Stimulated activated CD4-positive, alpha-beta T cell treated with anti-CD3 and anti-CD28 coated beads, Interleukin-15, amount 100 ng/mL, for 1 hour (primary cell): ENCODE data around the gene ADGRB2.
"Not testable (repeated sequence)": the region's sequence is repeated elsewhere in the genome, so short reads cannot be mapped to it uniquely, and the experiment has no call there.

Experiments
- DNase-seq, 2 donors: peaks; one replicate each; pipeline ENCODE4 v3.0.0-alpha.2; 2020; ENCODE audit warnings: low read depth in 1 of 2, low spot score in 1 of 2

The ADGRB2 gene

DNA sequence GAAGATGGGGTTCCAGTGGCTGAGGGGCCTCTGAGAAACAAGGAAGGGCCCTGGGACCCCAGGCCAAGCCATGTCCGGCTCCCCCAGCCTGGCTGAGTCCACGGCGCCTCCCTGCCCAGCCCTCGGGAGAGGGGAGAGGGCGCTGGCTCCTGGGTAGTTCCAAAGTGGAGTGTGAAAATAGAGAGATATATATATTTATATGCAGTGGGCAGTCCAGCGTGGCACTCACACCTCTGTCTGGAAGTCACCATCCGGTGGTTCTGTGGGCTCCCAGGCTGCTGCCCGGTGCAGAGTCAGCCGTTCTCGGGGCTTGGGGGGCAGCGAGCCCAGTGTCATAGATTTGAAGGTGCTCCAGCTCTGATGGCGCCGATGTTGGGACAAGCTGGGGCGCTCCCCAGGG, 36.9 kb downstream of the ADGRB2 start:
- DNase-seq: no peak

DNA sequence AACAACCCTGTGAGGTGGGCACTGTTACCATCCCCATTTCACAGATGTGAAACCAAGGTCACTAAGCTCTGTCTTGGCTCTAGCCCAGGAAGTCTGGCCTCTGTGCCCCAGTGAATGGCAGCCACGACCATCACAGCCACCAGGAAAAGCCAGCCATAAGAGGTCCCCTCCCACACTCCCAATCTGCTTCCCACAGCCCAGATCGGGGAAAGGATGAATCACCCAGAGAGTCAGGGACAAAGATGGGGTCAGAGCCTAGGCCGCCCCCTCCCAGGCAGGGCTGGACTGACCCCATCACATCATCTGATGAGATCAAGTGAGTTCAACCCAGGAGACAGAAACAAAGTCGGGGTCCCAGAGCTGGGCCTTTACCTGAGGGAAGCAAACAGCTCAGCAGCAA, 37.4 kb downstream of the ADGRB2 start:
- no peak for DNase-seq

GRCh38 chr1:31725777-31726535, 38.2 kb downstream of the ADGRB2 start:
- no peak for DNase-seq

DNA sequence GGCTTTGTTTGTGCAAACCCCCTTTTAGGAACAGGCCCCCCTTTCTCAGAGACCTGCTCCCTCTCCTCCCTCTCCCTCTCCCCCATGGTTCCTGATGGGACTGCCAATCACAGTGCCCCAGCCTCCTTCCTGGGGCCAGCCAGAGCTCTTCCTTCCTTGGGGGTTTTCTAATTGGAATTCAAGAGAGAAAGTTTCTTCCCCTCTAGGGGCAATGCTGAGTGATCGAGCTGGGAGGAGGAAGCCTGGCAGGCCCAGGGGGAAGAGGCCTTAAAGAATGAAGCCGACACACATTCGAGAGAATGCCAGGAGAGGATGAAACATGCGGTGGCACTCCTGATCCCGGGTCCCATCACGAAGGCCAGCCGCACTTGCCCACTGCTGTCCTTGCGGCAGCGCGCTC, 39.0 kb downstream of the ADGRB2 start:
- no peak for DNase-seq

DNA sequence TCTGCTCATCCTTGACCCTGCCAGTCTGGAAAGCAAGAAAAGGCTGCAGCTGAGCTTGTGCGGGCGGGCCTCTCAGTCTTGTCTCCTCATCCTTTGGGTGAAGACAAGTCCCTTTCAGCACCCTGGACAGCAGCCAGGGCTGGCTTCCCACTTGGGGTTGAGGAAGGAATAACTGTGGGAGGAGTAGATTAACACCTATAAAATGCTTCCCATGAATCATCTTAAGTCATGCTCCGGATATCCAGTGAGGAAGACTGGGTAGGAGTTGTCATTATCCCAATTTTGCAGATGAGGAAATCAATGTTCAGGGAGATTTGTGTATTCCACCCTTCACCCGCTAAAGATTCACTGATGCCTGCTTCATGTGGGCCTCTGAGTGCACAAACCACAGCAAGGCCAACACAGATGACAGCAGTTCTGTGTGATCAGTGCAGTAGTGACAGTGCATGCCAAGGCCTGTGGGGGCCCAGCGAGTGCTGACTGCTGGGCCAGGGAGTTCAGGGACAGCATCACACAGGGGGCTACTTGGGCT, 40.2 kb downstream of the ADGRB2 start:
- peak in 1 of 2 donors; percentile 21 for DNase-seq

DNA sequence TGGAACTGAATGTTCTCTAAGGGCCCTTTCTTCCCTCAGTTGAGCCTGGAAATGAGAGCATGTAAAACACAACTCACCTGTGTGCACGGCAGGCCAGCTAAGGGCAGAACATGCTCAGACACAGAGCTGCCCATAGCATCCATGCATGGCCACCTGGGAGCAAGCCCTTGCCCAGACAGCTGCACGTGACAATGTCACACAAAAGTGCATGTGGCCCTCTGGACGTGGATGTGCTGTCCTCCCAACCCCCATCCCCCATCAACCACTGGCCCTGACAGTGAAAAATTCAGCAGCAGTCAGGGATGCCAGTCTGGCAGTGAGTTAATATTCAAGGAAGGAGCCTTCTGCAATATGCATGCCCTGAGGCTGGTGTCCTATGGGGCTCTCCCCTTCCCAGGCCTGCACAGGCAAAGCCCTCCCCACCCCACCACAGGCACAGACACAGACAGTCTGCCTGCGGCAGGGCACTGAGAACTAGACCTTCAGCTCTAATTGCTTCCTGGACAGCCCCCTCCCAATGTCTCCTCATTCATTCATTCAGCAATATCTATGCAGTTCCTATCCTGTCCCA, 45.7 kb downstream of the ADGRB2 start:
- DNase-seq: no peak

DNA sequence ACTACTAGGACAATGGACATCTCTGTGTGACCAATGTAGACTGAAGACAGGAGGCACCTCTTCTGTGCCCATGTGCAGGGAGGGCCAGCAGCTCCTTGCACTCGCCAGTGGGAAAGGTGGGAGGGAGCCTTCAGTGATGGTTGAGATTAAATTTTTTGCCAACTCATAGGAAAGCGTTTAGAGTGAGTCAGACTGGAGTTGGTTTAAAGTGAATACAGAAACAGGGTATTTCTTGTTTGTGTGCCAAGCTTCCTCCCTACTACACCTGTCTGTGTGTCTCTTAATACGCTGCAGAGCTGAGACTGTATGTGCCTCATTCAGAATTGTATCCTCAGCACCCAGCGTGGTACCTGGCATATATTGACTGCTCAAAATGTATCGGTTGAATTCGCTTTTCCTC, 46.8 kb downstream of the ADGRB2 start:
- no peak for DNase-seq

DNA sequence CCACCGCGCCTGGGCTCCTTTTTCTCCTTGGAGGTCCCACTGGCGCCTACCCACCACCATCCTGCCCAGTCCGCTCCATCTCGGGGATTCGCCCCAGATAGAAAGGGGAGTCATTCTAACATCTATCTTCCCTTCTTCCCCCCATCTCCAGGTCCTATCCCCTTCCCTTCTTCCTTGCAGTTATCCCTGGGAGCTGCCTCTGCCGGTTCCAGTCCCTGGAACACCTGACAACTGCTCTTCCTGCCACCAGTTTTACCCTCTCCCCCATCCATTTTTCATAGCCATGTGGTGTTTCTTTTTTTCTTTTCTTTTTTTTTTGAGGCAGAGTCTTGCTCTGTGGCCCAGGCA, 48.3 kb downstream of the ADGRB2 start:
- no peak for DNase-seq

- peak in 1 of 2 donors; percentile 10 for DNase-seq
Measured at GRCh38 chr1:31715087-31715872, 48.9 kb downstream of the ADGRB2 start.

- DNase-seq: peak in 1 of 2 donors; percentile 18
Measured at GRCh38 chr1:31714442-31715086, 49.6 kb downstream of the ADGRB2 start.

DNA sequence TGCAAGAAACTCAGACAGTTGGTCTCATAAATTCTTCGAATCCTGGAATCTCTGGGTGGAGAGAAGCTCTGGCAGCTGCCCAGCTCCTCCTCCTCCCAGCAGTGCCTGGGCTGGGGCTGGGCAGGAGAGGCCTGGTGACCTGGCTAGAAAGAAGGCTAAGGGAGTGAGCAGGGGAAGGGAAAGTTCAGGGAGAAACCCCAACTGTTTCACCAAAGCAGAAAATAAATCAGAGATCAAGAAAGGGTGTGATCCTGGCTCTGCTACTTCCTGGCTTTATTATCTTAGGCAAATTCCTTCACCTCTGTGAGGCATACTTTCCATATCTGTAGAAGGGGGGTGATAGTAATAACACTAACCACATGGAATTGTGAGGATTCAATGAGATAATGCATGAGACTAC, 51.5 kb downstream of the ADGRB2 start:
- no peak for DNase-seq

GRCh38 chr1:31712068-31712467, 52.1 kb downstream of the ADGRB2 start:
- no peak for DNase-seq

- DNase-seq: no peak
Measured at GRCh38 chr1:31708324-31708723, 55.8 kb downstream of the ADGRB2 start.

DNA sequence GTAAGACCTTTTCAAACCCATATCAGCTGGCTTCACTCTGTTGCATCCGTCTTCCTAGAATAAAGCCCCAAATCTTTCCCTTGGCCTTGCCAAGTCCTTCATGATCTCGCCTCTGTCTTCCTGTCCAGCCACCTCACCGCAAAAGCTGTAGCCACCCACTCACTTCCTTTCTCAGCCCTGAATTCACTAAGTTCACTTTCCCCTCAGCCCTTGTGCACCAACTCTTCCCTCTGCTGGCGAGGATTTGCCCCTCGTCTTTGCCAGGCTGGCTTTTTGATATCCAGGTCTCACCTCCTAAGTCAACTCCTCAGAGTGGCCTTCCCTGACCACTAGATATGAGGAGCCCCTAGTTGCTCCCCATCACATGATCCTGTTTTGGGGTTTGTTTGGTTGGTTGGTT, 56.4 kb downstream of the ADGRB2 start:
- DNase-seq: no peak

- DNase-seq: not testable (repeated sequence)
Measured at GRCh38 chr1:31707059-31707600, 57.0 kb downstream of the ADGRB2 start.

GRCh38 chr1:31706384-31707058, 57.6 kb downstream of the ADGRB2 start:
- no peak for DNase-seq

- peak in 1 of 2 donors; percentile 41 for DNase-seq
Measured at GRCh38 chr1:31705080-31705866, 58.9 kb downstream of the ADGRB2 start.

- no peak for DNase-seq
Measured at GRCh38 chr1:31704271-31705079, 59.7 kb downstream of the ADGRB2 start.
